ENCODE data around the gene PRPF6. TPM values are rescaled to one million over a fixed set of nuclear protein-coding genes. Genes with fewer than 3 reads are reported as not detected.
A peak's percentile ranks its signal among the peaks of the same experiment; 100 is the strongest.

PRPF6 gene
- total and polyA plus RNA-seq, 2 of the 13 experiments (the other 11 are each of a cell fraction or from before 2014, with no cell fraction given) = 63.7 to 101 TPM

- TF ChIP-seq HIC2 (CRISPR knock-in tag; IDR thresholded peaks at IDR 0.05; ENCODE audit: low read depth) (no peak), EP300 (IDR thresholded peaks at IDR 0.05; ENCODE audit: low read depth in 2 of 2, low read length in 2 of 2) (no peak), EP300 (CRISPR knock-in tag; IDR thresholded peaks at IDR 0.05; ENCODE audit: borderline replicate concordance) (no peak), PRDM15 (CRISPR knock-in tag; IDR thresholded peaks at IDR 0.05) (no peak), TBX3 (IDR thresholded peaks at IDR 0.05; ENCODE audit: borderline replicate concordance) (no peak), NR2F2 (IDR thresholded peaks at IDR 0.05; ENCODE audit: borderline replicate concordance, low read depth) (peak; percentile 53; the same call in 1 of the 2 replicates), MEIS1 (CRISPR knock-in tag; IDR thresholded peaks at IDR 0.05; ENCODE audit: borderline replicate concordance) (no peak), ATF7-NPFF (CRISPR knock-in tag; IDR thresholded peaks at IDR 0.05; ENCODE audit: low read depth) (no peak), HIVEP1 (CRISPR knock-in tag; IDR thresholded peaks at IDR 0.05) (0 out of 2 replicates have a peak, but pooled peaks have one; percentile 36), PRPF4 (IDR thresholded peaks at IDR 0.05; ENCODE audit: low read depth, low read length, poor library complexity, severe bottlenecking) (no peak), ATF3 (CRISPR knock-in tag; IDR thresholded peaks at IDR 0.05) (no peak), TFE3 (CRISPR knock-in tag; IDR thresholded peaks at IDR 0.05) (no peak), LCORL (IDR thresholded peaks at IDR 0.05) (no peak), LCORL (CRISPR knock-in tag; IDR thresholded peaks at IDR 0.05) (peak; percentile 34), NAIF1 (CRISPR knock-in tag; IDR thresholded peaks at IDR 0.05; ENCODE audit: borderline replicate concordance) (no peak), SRSF9 (IDR thresholded peaks at IDR 0.05; ENCODE audit: borderline replicate concordance, insufficient read depth, low read depth, low read length, poor library complexity, severe bottlenecking) (no peak), ZNF614 (CRISPR knock-in tag; IDR thresholded peaks at IDR 0.05; ENCODE audit: borderline replicate concordance) (no peak), HNRNPL (IDR thresholded peaks at IDR 0.05; ENCODE audit: low read depth, low read length) (no peak), E2F1 (CRISPR knock-in tag; IDR thresholded peaks at IDR 0.05) (no peak), NFIC (IDR thresholded peaks at IDR 0.05; ENCODE audit: low read length) (no peak), STAT5B (CRISPR knock-in tag; IDR thresholded peaks at IDR 0.05) (no peak), ZNF782 (CRISPR knock-in tag; IDR thresholded peaks at IDR 0.05; ENCODE audit: borderline replicate concordance) (no peak), HNRNPLL (IDR thresholded peaks at IDR 0.05; ENCODE audit: low read depth, low read length, poor library complexity, severe bottlenecking) (no peak)
Observed at GRCh38 chr20:64065974-64066343, 85.0 kb downstream of the PRPF6 start (continued).

All from HepG2 (cell line).